K562 (cell line): ENCODE measurements around the gene PAX8. TPM values are rescaled to one million over a fixed set of nuclear protein-coding genes. Genes with fewer than 3 reads are reported as not detected.

Experiments
- AFF1 ChIP-seq, 2 experiments: fragments of 450-650 bp; IDR thresholded peaks; 2 replicates each; pipeline ENCODE4 v1.6.1; 2018; ENCODE audit warnings: mild to moderate bottlenecking in 2 of 2, low read depth in 1 of 2; ENCODE audit not compliant: partially characterized antibody in 2 of 2
- JUND ChIP-seq, 2 experiments: IDR thresholded peaks; 2 replicates in 1 of 2; 3 replicates in 1 of 2; pipeline ENCODE4 v1.6.1; 2011; ENCODE audit warnings: borderline replicate concordance in 2 of 2, low read depth in 2 of 2, low read length in 2 of 2, improper control_type of control experiment in 1 of 2, missing biosample characterization in 1 of 2, missing genetic modification characterization in 1 of 2, missing genetic modification reagents in 1 of 2
- MCM5 ChIP-seq: fragments of 450-650 bp; IDR thresholded peaks from 2 replicates; pipeline ENCODE4 v1.6.1; 2016; ENCODE audit warnings: low read depth
- MEF2D ChIP-seq: conservative IDR thresholded peaks from 2 replicates; pipeline ENCODE4 v1.6.1; 2016; ENCODE audit warnings: low read depth, missing genetic modification characterization, missing compliant biosample characterization
- OTX1 ChIP-seq: fragments of 450-650 bp; formaldehyde crosslinking; IDR thresholded peaks from 2 replicates; pipeline ENCODE4 v1.4.0; 2022; ENCODE audit warnings: mild to moderate bottlenecking
- ZNF57 ChIP-seq: fragments of 450-650 bp; formaldehyde crosslinking; IDR thresholded peaks from 2 replicates; pipeline ENCODE4 v1.4.0; 2020; ENCODE audit warnings: mild to moderate bottlenecking, moderate library complexity
- polyA plus RNA-seq, 8 experiments: library from polyadenylated mRNA; depleted of rRNA in 4 of 8; stranded (reverse) in 5 of 8; unstranded in 3 of 8; fragments of >200 nt; fragmentation: Nextera tagmentation in 2 of 8; fragmentation: Illumina TruSeq in 1 of 8; extraction: Ambion mirVana in 2 of 8; extraction: Trizol in 1 of 8; gene quantifications; 2 replicates each; pipeline versions ENCODE4 v1.2.1 to v1.2.3, GENCODE V29; 2011 to 2014; ENCODE audit warnings: inconsistent platforms in 1 of 8, missing spikeins in 1 of 8
- total RNA-seq, 7 experiments: library from RNA; depleted of rRNA in 6 of 7; stranded (reverse); fragments of >200 nt in 6 of 7; fragmentation: Illumina TruSeq in 2 of 7; extraction: Trizol in 2 of 7; gene quantifications; 2 replicates each; pipeline versions ENCODE4 v1.2.1 to v1.2.3, GENCODE V29; 2011 to 2021; ENCODE audit warnings: low replicate concordance in 1 of 7

Gene PAX8
- total and polyA plus RNA-seq, 9 of the 15 experiments (the other 6 are each of a cell fraction or from before 2014, with no cell fraction given), result 0.13 to 2.1 (median 0.51) TPM

- TF ChIP-seq AFF1 (IDR thresholded peaks at IDR 0.05; ENCODE audit: low read depth in 1 of 2, partially characterized antibody in 2 of 2), result no peak
- no peak; the same call in 1 of the 2 replicates for TF ChIP-seq MEF2D (tag)
- no peak for TF ChIP-seq MCM5
- no peak for TF ChIP-seq ZNF57 (CRISPR knock-in tag)
- TF ChIP-seq OTX1, result peak; percentile 10; the same call in 1 of the 2 replicates
- TF ChIP-seq JUND (IDR thresholded peaks at IDR 0.05; ENCODE audit: borderline replicate concordance, low read depth, low read length), result peak; percentile 58
- peak; percentile 7; the same call in 1 of the 3 replicates for TF ChIP-seq JUND (tag; IDR thresholded peaks at IDR 0.05; ENCODE audit: borderline replicate concordance, low read depth, low read length)
Measured at GRCh38 chr2:113173542-113174375, 105.0 kb downstream of the PAX8 start, which contains the start of gene PSD4 (continued).
